PC-9 (cell line): ENCODE measurements around the gene IARS2. TPM values are rescaled to one million over a fixed set of nuclear protein-coding genes. Genes with fewer than 3 reads are reported as not detected.
A peak's percentile ranks its signal among the peaks of the same experiment; 100 is the strongest.
"Not testable (repeated sequence)": the region's sequence is repeated elsewhere in the genome, so short reads cannot be mapped to it uniquely, and the experiment has no call there.

Experiments
- BruUV-seq: library from RNA; stranded (reverse); fragments of 400-500 nt; replicated peaks from 2 replicates; lab custom pipeline; 2021; lab: Mats Ljungman, UMichigan
- CTCF ChIA-PET: fragments of 300-600 bp; sonication (Branson Sonifier 250); formaldehyde crosslinking; loops from one replicate; lab custom pipeline; 2022; ENCODE audit warnings: antibody characterized with exemption; lab: Charles Lee
- POLR2A ChIA-PET: fragments of 300-600 bp; sonication (Branson Sonifier 250); formaldehyde crosslinking; loops from one replicate; lab custom pipeline; 2022; ENCODE audit warnings: antibody characterized with exemption; ENCODE audit not compliant: unreplicated experiment; lab: Charles Lee
- DNase-seq, 2 experiments: peaks; one replicate each; pipeline versions ENCODE4 v3.0.0 to v3.0.0-alpha.2; 2015 to 2022; ENCODE audit warnings: mixed read lengths in 1 of 2
- H2AFZ ChIP-seq: fragments of 200-600 bp; sonication (generic); 2 replicates; pipeline ENCODE4 v1.8.1; 2017; ENCODE audit warnings: antibody characterized with exemption
- H3F3A ChIP-seq: fragments of 200-600 bp; sonication (generic); 2 replicates; pipeline ENCODE4 v1.8.1; 2017; ENCODE audit warnings: antibody characterized with exemption, mild to moderate bottlenecking, low read depth; ENCODE audit not compliant: insufficient read depth
- H3K27ac ChIP-seq: fragments of 200-600 bp; sonication (generic); 2 replicates; pipeline ENCODE4 v1.6.1; 2016; ENCODE audit warnings: mixed run types
- H3K27me3 ChIP-seq: fragments of 200-600 bp; sonication (generic); 2 replicates; pipeline ENCODE4 v1.6.1; 2016; ENCODE audit warnings: low read depth, mixed run types; ENCODE audit not compliant: insufficient read depth
- H3K36me3 ChIP-seq: fragments of 200-600 bp; sonication (generic); 2 replicates; pipeline ENCODE4 v1.6.1; 2016; ENCODE audit warnings: low read depth, mixed run types
- H3K4me1 ChIP-seq: fragments of 200-600 bp; sonication (generic); replicated peaks from 2 replicates; pipeline ENCODE4 v1.6.1; 2016; ENCODE audit warnings: mixed run types; ENCODE audit not compliant: insufficient read depth
- H3K4me2 ChIP-seq: fragments of 200-600 bp; sonication (generic); 2 replicates; pipeline ENCODE4 v1.6.1; 2017; ENCODE audit warnings: mixed run types
- H3K4me3 ChIP-seq: fragments of 200-600 bp; sonication (generic); 2 replicates; pipeline ENCODE4 v1.6.1; 2016; ENCODE audit warnings: mixed run types
- H3K79me2 ChIP-seq: fragments of 200-600 bp; sonication (generic); 2 replicates; pipeline ENCODE4 v1.6.1; 2017; ENCODE audit warnings: low read depth, mixed run types
- H3K9me2 ChIP-seq: fragments of 200-600 bp; sonication (generic); 2 replicates; pipeline ENCODE4 v1.8.1; 2017; ENCODE audit warnings: mild to moderate bottlenecking; ENCODE audit not compliant: insufficient read depth
- H3K9me3 ChIP-seq: fragments of 200-600 bp; sonication (generic); 2 replicates; pipeline ENCODE4 v1.8.1; 2016; ENCODE audit warnings: low read depth; ENCODE audit not compliant: insufficient read depth
- H4K20me1 ChIP-seq: fragments of 200-600 bp; sonication (generic); 2 replicates; pipeline ENCODE4 v1.8.1; 2017; ENCODE audit not compliant: insufficient read depth
- EZH2 ChIP-seq: fragments of 200-600 bp; sonication (generic); IDR thresholded peaks from 2 replicates; pipeline ENCODE4 v1.8.0; 2017; ENCODE audit warnings: antibody characterized with exemption, low read depth
- intact Hi-C: fragments of 100-400 bp; cut with micrococcal nuclease; formaldehyde crosslinking; loops from one replicate; pipeline ENCODE4 v1.10.0; 2022; ENCODE audit not compliant: unreplicated experiment
- total RNA-seq: library from RNA; stranded (reverse); gene quantifications from 2 replicates; pipeline ENCODE4 v1.2.3, GENCODE V29; 2021
- TF ChIP-seq, protein P1 (sequence below): fragments of 200-600 bp; sonication (generic); conservative IDR thresholded peaks from 2 replicates; pipeline ENCODE4 v1.6.1; 2017; ENCODE audit warnings: mixed run types, antibody characterized with exemption, mild to moderate bottlenecking, moderate library complexity

IARS2 gene
- total RNA-seq, 1 experiment from 2014 or later: 155 TPM

DNA sequence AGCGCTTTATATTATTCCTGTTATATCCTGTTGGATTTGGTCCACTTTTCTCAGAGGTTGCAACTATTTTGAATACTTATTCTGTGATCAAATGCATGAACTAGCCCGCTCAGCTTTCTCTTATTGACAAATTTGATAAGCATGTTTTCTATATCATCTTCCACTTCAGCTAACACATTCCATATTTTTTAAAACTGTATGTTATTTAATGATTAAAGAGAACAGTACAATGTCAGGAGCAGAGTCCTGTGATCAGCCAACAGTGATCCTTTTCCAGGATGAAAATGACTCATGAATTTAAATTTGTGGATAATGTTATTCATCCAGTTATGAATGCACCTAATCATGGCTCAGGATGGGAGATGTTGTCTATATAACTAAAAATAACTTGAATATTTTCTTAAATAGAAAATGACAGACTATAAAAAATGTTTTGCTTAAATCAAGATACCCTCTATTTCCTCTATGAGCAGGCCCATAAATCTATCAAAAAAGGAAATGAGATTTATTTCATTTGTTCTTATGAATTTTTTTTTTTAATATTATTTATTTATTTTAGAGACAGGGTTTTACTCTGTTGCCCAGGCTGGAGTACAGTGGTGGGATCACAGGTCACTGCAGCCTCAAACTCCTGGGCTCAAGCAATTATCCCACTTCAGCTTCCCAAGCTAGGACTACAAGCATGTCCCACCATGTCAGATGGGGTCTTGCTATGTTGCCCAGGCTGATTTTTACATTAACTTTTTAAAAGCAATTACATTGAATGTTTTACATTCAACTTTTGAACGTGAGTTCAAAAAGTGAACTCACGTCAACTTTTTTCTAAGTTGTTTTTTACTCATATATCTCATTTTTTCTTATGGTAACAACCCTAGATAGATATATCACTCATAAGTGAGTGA, 16.8 kb upstream of the IARS2 start:
- CTCF ChIA-PET: no interaction called here

DNA sequence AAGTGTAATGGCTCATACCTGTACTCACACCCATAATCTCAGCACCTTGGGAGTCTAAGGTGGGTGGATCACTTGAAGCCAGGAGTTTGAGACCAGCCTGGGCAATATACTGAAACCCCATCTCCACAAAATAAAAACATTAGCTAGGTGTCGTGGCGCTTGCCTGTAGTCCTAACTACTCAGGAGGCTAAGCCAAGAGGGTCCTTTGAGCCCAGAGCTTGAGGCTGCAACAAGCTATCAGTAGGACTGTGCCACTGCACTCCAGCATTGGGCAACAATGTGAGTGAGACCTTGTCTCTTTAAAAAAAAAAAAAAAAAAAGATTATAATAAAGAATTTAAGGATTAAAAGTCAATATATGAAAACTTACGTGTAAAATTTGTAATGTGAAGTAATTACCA, 16.0 kb upstream of the IARS2 start:
- Histone ChIP-seq H3K9me3 (no peaks in the 10 kb centered on the region), H3K4me1 (no peaks in the 10 kb centered on the region), H3F3A (no peaks in the 10 kb centered on the region), H3K36me3 (peaks cover 11% of the 10 kb centered on the region), H3K79me2 (no peaks in the 10 kb centered on the region), H3K9me2 (no peaks in the 10 kb centered on the region), H2AFZ (no peak overlapping the region), H3K4me3 (no peak overlapping the region), H3K4me2 (no peak overlapping the region), H3K27ac (no peak overlapping the region), H3K27me3 (no peaks in the 10 kb centered on the region), H4K20me1 (no peaks in the 10 kb centered on the region)
- DNase-seq: no peak
- TF ChIP-seq, protein P1, sequence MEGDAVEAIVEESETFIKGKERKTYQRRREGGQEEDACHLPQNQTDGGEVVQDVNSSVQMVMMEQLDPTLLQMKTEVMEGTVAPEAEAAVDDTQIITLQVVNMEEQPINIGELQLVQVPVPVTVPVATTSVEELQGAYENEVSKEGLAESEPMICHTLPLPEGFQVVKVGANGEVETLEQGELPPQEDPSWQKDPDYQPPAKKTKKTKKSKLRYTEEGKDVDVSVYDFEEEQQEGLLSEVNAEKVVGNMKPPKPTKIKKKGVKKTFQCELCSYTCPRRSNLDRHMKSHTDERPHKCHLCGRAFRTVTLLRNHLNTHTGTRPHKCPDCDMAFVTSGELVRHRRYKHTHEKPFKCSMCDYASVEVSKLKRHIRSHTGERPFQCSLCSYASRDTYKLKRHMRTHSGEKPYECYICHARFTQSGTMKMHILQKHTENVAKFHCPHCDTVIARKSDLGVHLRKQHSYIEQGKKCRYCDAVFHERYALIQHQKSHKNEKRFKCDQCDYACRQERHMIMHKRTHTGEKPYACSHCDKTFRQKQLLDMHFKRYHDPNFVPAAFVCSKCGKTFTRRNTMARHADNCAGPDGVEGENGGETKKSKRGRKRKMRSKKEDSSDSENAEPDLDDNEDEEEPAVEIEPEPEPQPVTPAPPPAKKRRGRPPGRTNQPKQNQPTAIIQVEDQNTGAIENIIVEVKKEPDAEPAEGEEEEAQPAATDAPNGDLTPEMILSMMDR: no peak
- TF ChIP-seq EZH2: no peak
- BruUV-seq: no TSS peak
- POLR2A ChIA-PET: no interaction called here
- intact Hi-C loops: no loop called here
- CTCF ChIA-PET: no interaction called here

More for the DNA sequence above, 16.8 kb upstream of the IARS2 start:
- Histone ChIP-seq H4K20me1 (no peaks in the 10 kb centered on the region), H3K9me3 (no peaks in the 10 kb centered on the region), H3K4me3 (no peak overlapping the region), H3K4me2 (no peak overlapping the region), H3F3A (no peaks in the 10 kb centered on the region), H3K36me3 (peaks cover 17% of the 10 kb centered on the region), H3K9me2 (no peaks in the 10 kb centered on the region), H3K27ac (no peak overlapping the region), H3K79me2 (no peaks in the 10 kb centered on the region), H3K4me1 (no peaks in the 10 kb centered on the region), H2AFZ (no peak overlapping the region), H3K27me3 (no peaks in the 10 kb centered on the region)
- intact Hi-C loops: no loop called here
- no peak for DNase-seq
- TF ChIP-seq EZH2: no peak
- TF ChIP-seq, protein P1: no peak
- POLR2A ChIA-PET: no interaction called here
- no TSS peak for BruUV-seq

DNA sequence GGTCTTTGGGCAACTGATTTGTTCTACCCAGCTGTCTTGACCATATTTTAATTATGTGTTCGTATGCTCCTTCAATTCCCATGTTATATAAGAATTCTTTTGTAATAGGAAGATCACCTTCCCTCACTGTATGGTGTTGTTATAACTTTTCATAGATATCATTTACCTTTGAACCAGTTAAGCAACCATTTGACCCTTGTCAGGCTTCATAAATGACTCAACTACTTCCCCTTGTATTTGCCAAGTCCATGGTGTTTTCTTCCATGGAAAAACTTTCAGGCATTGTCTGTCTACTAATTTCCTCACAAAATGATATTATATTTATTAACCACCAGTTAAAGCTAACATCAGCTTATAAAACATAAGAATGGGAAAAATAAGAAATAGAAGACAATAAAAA, 9.5 kb upstream of the IARS2 start:
- TF ChIP-seq EZH2: no peak
- TF ChIP-seq, protein P1: no peak
- Histone ChIP-seq H3K27me3 (no peaks in the 10 kb centered on the region), H3K27ac (peak overlapping the region; percentile 24), H3K4me3 (no peak overlapping the region), H3K9me2 (no peaks in the 10 kb centered on the region), H4K20me1 (no peaks in the 10 kb centered on the region), H3K9me3 (no peaks in the 10 kb centered on the region), H3K79me2 (peaks cover 29% of the 10 kb centered on the region), H3K36me3 (no peaks in the 10 kb centered on the region), H3F3A (peaks cover 4% of the 10 kb centered on the region; the same call in 1 of the 2 replicates), H3K4me1 (peaks cover 12% of the 10 kb centered on the region), H3K4me2 (peak overlapping the region; percentile 37; the same call in 1 of the 2 replicates), H2AFZ (no peak overlapping the region)
- peak in 1 of 2 experiments; percentile 49 for DNase-seq
- ChIA-PET POLR2A (interaction anchor here (0.6 kb wide), 1 partner anchor 11 kb away, joined by 16 read pairs; no protein-coding TSS in a partner anchor), CTCF (no interaction called here)
- BruUV-seq: no TSS peak
- intact Hi-C loops: no loop called here

DNA sequence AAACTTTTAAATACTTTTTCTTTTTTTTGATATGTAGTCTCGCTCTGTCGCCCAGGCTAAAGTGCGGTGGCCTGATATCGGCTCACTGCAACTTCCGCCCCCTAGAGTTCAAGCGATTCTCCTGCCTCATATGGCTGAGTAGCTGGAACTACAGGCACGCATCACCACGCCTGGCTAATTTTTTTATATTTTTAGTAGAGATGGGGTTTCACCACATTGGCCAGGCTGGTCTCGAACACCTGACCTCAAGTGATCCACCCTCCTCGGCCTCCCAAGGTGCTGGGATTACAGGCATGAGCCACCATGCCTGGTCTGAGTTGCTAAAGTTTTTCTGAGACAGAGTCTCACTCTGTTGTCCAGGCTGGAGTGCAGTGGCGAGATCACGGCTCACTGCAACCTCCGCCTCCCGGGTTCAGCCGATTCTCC, 7.7 kb upstream of the IARS2 start:
- intact Hi-C loops, POLR2A ChIA-PET, H3K27me3 ChIP-seq, H3K9me2 ChIP-seq, BruUV-seq, DNase-seq, H2AFZ ChIP-seq, H4K20me1 ChIP-seq, CTCF ChIA-PET, H3K27ac ChIP-seq, H3K4me2 ChIP-seq, H3K9me3 ChIP-seq, H3K36me3 ChIP-seq, H3K4me3 ChIP-seq: not testable (repeated sequence)
- peaks cover 12% of the 10 kb centered on the region for H3F3A ChIP-seq
- H3K79me2 ChIP-seq: peaks cover 30% of the 10 kb centered on the region
- H3K4me1 ChIP-seq: peaks cover 12% of the 10 kb centered on the region
